AG09319 (cell line): ENCODE measurements around the gene AQP2.

Experiments
- DNase-seq: peaks from one replicate; pipeline ENCODE4 v3.0.0-alpha.2; 2010; ENCODE audit warnings: low read depth; ENCODE audit errors: extremely low read depth
- CTCF ChIP-seq: IDR thresholded peaks from 2 replicates; pipeline ENCODE4 v1.5.1; 2011; ENCODE audit warnings: low read depth, mild to moderate bottlenecking, inconsistent platforms, low read length, moderate library complexity

Gene AQP2

GRCh38 chr12:49975318-49975761 lies 24.8 kb downstream of the AQP2 start:
- no peak for DNase-seq
- no peak for TF ChIP-seq CTCF

GRCh38 chr12:49976557-49976956 lies 26.0 kb downstream of the AQP2 start:
- no peak for DNase-seq
- TF ChIP-seq CTCF, result no peak

- no peak for DNase-seq
- no peak for TF ChIP-seq CTCF
Measured at GRCh38 chr12:49978125-49978524, 27.6 kb downstream of the AQP2 start.

- DNase-seq, result no peak
- no peak for TF ChIP-seq CTCF
Measured at GRCh38 chr12:49979016-49979586, 28.6 kb downstream of the AQP2 start.

DNA sequence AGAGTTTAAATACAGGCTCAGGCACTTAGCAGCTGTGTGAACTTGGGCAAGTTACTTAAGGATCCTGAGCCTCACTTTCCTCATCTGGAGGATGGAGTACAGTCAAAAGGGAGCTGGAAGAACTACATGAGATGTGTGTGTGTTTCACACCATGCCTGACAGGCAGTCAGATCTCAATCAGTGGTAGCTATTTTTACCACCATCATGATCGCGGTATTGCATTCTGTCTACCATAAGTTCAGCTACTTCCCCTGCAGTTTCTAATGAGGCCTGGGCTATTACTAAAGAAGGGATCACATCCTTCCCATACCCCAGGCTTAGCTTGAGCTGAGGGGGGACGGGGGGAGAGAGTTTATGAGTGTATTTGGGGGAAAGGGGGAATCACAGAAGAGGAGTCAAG lies 29.3 kb downstream of the AQP2 start:
- no peak for DNase-seq
- TF ChIP-seq CTCF, result no peak

- no peak for DNase-seq
- TF ChIP-seq CTCF, result no peak
Measured at GRCh38 chr12:49980501-49981349, 30.2 kb downstream of the AQP2 start.

DNA sequence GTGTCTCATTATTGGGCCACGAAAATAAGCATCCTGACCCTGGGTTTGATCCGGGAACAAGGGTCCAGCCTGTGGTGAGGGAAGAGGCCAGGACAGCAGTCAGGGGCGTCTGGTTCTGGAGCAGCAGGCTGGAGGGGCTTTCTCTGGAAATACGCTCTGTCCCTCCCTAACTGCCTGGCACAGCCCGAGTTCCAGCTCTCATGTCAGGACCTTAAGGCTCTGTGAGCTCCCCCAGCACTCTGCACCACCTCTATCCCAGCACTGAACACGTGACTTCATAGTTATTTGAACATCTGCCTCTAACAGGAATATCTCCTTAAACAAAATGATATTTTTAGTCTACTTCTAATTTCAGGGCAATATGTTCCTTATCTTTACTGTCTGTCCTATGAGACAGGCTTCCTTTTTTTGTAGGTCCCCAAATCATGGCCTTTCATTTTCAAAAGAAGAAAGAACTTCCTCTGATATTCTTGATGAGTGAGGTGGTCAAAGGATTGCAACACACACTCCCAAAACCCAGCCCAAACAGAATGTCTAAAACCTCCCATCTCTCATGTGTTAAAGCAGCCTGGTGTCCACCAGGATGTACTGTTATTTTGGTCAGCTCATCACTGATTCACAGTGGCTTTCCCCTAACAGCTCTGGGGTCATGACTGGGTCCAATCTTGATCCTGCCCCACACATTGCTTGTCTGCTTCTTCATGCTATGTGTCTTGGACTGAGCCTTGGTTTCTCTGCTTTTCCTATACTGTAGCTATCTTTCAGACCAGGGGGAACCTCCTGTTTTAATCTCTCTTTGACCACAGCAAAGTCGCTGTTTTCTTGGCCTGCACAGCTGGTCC lies 31.9 kb downstream of the AQP2 start:
- TF ChIP-seq CTCF, result no peak
- DNase-seq, result no peak
